HG03159 (cell line): Measurements from ENCODE around the gene OPA3.

ENCODE experiments used
- ATAC-seq: cut with Tn5 transposase; IDR thresholded peaks from one replicate; pipeline ENCODE4 v1.9.1; 2021; ENCODE audit warnings: mild to moderate bottlenecking, moderate library complexity; ENCODE audit not compliant: unreplicated experiment

The OPA3 gene

GRCh38 chr19:45484273-45484945 lies 100.2 kb downstream of the OPA3 start:
- no peak for ATAC-seq

DNA sequence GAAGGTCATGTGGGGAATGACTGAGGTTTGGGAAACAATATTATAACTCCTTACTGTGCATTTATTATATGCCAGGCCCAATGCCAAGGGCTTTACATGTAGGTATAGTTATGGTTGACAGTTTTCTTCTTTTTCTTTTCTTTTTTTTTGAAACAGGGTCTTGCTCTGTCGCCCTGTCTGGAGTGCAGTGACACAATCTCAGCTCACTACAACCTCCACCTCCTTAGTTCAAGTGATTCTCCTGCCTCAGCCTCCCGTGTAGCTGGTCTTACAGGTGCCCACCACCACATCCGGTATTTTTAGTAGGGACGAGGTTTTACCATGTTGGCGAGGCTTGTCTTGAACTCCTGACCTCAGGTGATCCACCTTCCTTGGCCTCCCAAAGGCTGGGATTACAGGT lies 101.6 kb downstream of the OPA3 start:
- ATAC-seq: no peak

DNA sequence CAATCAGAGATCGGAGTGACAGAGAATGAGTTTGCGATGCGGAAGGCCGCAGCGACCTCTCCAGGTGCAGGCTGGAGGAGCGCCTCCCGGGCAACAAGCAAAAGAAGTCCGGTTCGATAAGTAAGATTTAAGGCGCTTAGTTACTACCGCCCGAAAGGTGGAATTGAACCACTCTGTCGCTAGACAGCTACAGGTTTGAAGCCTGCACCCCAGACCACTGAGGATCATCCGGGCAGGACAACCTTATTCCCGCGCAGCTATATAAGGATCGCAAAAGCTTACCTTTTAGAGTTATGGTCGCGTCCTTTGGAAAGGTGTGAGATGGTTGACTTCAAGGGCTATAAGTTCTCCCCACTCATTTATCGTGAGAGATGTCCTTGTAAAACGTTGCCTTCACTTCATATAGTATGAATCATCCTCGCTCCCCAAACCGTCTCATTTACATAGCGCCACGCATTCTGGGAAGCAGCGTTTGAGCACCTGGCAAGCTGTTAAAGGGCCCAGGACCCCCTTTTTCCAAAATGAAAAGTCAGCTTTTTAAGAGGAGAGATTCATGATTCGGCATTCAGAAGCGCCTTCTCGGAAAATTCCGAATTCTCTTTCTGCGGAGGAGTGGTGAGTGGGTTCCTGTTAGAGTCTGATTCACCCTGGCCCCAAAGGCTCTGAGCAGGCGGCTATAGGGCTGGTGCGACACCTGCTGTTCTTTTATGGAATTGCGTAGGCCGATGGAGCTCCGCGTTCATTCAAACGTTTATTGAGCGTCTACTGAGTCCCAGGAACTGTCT lies 106.0 kb downstream of the OPA3 start:
- peak; percentile 66 for ATAC-seq

DNA sequence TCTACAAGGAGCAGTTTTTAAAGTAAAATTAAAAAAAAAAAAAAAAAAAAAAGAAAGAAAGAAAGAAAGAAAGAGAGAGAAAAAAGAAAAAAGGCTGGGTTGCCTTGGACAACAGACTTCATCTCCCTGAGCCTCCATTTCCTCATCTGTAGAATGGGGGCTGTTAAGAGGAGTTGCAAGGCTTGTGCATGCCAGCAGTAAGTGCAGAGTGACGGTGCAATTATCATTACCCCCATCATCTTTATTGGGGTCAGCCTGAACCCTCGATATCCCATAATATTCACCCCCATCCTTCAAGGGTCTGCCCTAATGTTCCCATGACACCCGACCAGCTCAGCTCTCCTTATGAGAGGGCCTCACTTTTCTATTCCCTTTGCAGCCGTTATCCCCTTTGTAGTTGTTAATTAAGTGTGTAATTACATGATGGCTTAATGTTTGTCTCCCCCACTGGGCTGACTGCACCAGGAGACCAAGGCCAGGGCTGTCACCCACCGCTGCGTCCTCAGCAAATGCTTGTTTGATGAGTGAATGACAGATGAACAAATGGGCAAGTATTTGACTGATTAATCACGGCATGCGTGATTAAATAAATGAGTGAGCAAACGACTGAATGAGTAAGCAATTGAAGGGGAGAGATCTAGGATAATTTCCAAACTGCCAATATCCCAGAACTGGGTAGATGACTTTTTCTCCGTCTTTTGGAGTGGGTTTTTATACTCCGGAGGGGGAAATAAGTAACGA lies 106.7 kb downstream of the OPA3 start:
- ATAC-seq: no peak
